HepG2 (cell line): ENCODE data around the gene RREB1. TPM values are rescaled to one million over a fixed set of nuclear protein-coding genes. Genes with fewer than 3 reads are reported as not detected.

ENCODE experiments used
- ATAC-seq: fragments of 200-7000 bp; cut with Tn5 transposase; 3 replicates; pipeline ENCODE4 v1.9.1; 2020; ENCODE audit warnings: mild to moderate bottlenecking, moderate library complexity
- BruUV-seq: library from RNA; stranded (reverse); fragments of 400-500 nt; replicated peaks from 2 replicates; lab custom pipeline; 2021; lab: Mats Ljungman, UMichigan
- CTCF ChIA-PET: fragments of 300-600 bp; formaldehyde crosslinking; extraction: SDS; loops from one replicate; lab custom pipeline; 2021; ENCODE audit warnings: low total read pairs, inconsistent platforms, low intra/inter-chr PET ratio; lab: Yijun Ruan, JAX
- POLR2A ChIA-PET: fragments of 350-600 bp; sonication (Branson Sonifier 250); formaldehyde crosslinking; loops from one replicate; lab custom pipeline; 2020; ENCODE audit warnings: antibody characterized with exemption, inconsistent platforms; lab: Yijun Ruan, JAX
- DNase-seq: peaks from one replicate; pipeline ENCODE4 v3.0.0-alpha.2; 2015; ENCODE audit warnings: low spot score
- FAIRE-seq: peaks from 3 replicates; lab custom pipeline; 2011; peaks lifted over from hg19 to GRCh38; lab: Jason Lieb, UNC
- H2AFZ ChIP-seq: one replicate; pipeline ENCODE4 v1.6.1; 2011; ENCODE audit warnings: low read length, inconsistent platforms
- H3K27ac ChIP-seq: fragments of 300-600 bp; 3 replicates; pipeline ENCODE4 v1.8.0; 2011; ENCODE audit warnings: mixed run types, mild to moderate bottlenecking, mixed read lengths, low read length, inconsistent platforms; ENCODE audit not compliant: insufficient read depth; ENCODE audit errors: extremely low read length
- H3K27me3 ChIP-seq, 2 experiments: fragments of 200-600 bp in 1 of 2; 2 replicates in 1 of 2; 3 replicates in 1 of 2; pipeline versions ENCODE4 v1.6.0 to v1.8.0; 2011; ENCODE audit warnings: low read length in 2 of 2, mild to moderate bottlenecking in 2 of 2, moderate library complexity in 2 of 2, inconsistent platforms in 1 of 2; ENCODE audit not compliant: insufficient read depth in 2 of 2, control insufficient read depth in 1 of 2
- H3K36me3 ChIP-seq, 2 experiments: fragments of 200-600 bp in 1 of 2; replicated peaks in 1 of 2; 2 replicates in 1 of 2; 3 replicates in 1 of 2; pipeline versions ENCODE4 v1.5.1 to v1.8.0; 2011; ENCODE audit warnings: low read length in 2 of 2, inconsistent platforms in 1 of 2; ENCODE audit not compliant: insufficient read depth in 2 of 2, control insufficient read depth in 1 of 2
- H3K4me1 ChIP-seq: 2 replicates; pipeline ENCODE4 v1.5.1; 2012; ENCODE audit warnings: low read length, inconsistent platforms; ENCODE audit not compliant: insufficient read depth
- H3K4me2 ChIP-seq: 2 replicates; pipeline ENCODE4 v1.6.0; 2011; ENCODE audit warnings: low read depth, low read length, inconsistent platforms
- H3K4me3 ChIP-seq, 3 experiments: fragments of 200-600 bp in 1 of 3; sonication (generic), shearing (Covaris generic) in 1 of 3; replicated peaks in 1 of 3; 2 replicates each; pipeline ENCODE4 v1.5.1; 2011 to 2016; ENCODE audit warnings: low read length in 3 of 3, inconsistent platforms in 2 of 3, low read depth in 2 of 3, mild to moderate bottlenecking in 2 of 3, control low read depth in 1 of 3, mixed read lengths in 1 of 3; ENCODE audit not compliant: insufficient read depth in 1 of 3
- H3K79me2 ChIP-seq: one replicate; pipeline ENCODE4 v1.6.1; 2011; ENCODE audit warnings: low read length, inconsistent platforms; ENCODE audit not compliant: insufficient read depth
- H3K9ac ChIP-seq: 2 replicates; pipeline ENCODE4 v1.6.0; 2011; ENCODE audit warnings: mild to moderate bottlenecking, low read depth, low read length, inconsistent platforms; ENCODE audit not compliant: insufficient read depth
- H3K9me3 ChIP-seq: 2 replicates; pipeline ENCODE4 v1.5.1; 2012; ENCODE audit warnings: mild to moderate bottlenecking, low read length
- H4K20me1 ChIP-seq: 2 replicates; pipeline ENCODE4 v1.6.0; 2011; ENCODE audit warnings: inconsistent platforms, mild to moderate bottlenecking, low read length, moderate library complexity; ENCODE audit not compliant: insufficient read depth
- HMGXB4 ChIP-seq, 2 experiments: sonication (generic) in 1 of 2; formaldehyde crosslinking in 1 of 2; IDR thresholded peaks; 2 replicates each; pipeline versions ENCODE4 v1.4.0 to v1.6.1; 2018 to 2020; ENCODE audit warnings: missing genetic modification reagents in 2 of 2, borderline replicate concordance in 1 of 2, low read depth in 1 of 2, mild to moderate bottlenecking in 1 of 2, missing biosample characterization in 1 of 2
- KDM2A ChIP-seq: sonication (generic); formaldehyde crosslinking; IDR thresholded peaks from 2 replicates; pipeline ENCODE4 v1.4.0; 2020; ENCODE audit warnings: low read depth, missing genetic modification reagents, borderline replicate concordance
- PATZ1 ChIP-seq: sonication (generic); formaldehyde crosslinking; IDR thresholded peaks from 2 replicates; pipeline ENCODE4 v1.4.0; 2020; ENCODE audit warnings: missing genetic modification reagents
- RARG ChIP-seq: sonication (generic); formaldehyde crosslinking; IDR thresholded peaks from 2 replicates; pipeline ENCODE4 v1.4.0; 2020; ENCODE audit warnings: low read depth, mild to moderate bottlenecking, missing genetic modification reagents
- SAP130 ChIP-seq: IDR thresholded peaks from 2 replicates; pipeline ENCODE4 v1.6.1; 2016; ENCODE audit warnings: low read depth
- ZFP36L2 ChIP-seq: sonication (generic); formaldehyde crosslinking; IDR thresholded peaks from 2 replicates; pipeline ENCODE4 v1.4.0; 2020; ENCODE audit warnings: missing genetic modification reagents
- ZNF143 ChIP-seq: sonication (generic); formaldehyde crosslinking; IDR thresholded peaks from 2 replicates; pipeline ENCODE4 v1.4.0; 2020; ENCODE audit warnings: missing genetic modification reagents
- ZNF616 ChIP-seq: sonication (generic); formaldehyde crosslinking; IDR thresholded peaks from 2 replicates; pipeline ENCODE4 v1.5.0; 2020; ENCODE audit warnings: low read depth, mild to moderate bottlenecking, missing genetic modification reagents
- ZNF788 ChIP-seq: sonication (generic); formaldehyde crosslinking; IDR thresholded peaks from 2 replicates; pipeline ENCODE4 v1.5.0; 2020; ENCODE audit warnings: mild to moderate bottlenecking, missing genetic modification reagents, borderline replicate concordance
- ZNF878 ChIP-seq: sonication (generic); formaldehyde crosslinking; IDR thresholded peaks from 2 replicates; pipeline ENCODE4 v1.8.1; 2023; ENCODE audit warnings: mild to moderate bottlenecking, missing genetic modification reagents, moderate library complexity
- ZSCAN12 ChIP-seq: sonication (generic); formaldehyde crosslinking; IDR thresholded peaks from 2 replicates; pipeline ENCODE4 v1.9.0; 2021; ENCODE audit warnings: mild to moderate bottlenecking, missing genetic modification reagents
- WGBS: methylation state at CpG from one replicate; pipeline ENCODE4 v1.1.6; 2017; ENCODE audit warnings: low lambda C conversion rate; 5-methylcytosine and 5-hydroxymethylcytosine counted together
- in situ Hi-C: cut with HindIII; loops from 2 replicates; pipeline ENCODE4 v1.10.0; 2017; ENCODE audit warnings: low pct_unique_long_range_greater_than_20kb; ENCODE audit not compliant: extremely low pct_ligation_motif_present
- intact Hi-C: fragments of 100-400 bp; cut with micrococcal nuclease; formaldehyde crosslinking; loops from one replicate; pipeline ENCODE4 v1.10.0; 2022; ENCODE audit not compliant: unreplicated experiment
- polyA plus RNA-seq, 8 experiments: library from polyadenylated mRNA; depleted of rRNA in 3 of 8; stranded (reverse) in 7 of 8; unstranded in 1 of 8; fragments of >200 nt; fragmentation: Illumina TruSeq in 4 of 8; extraction: Trizol in 4 of 8; gene quantifications; 2 replicates each; pipeline versions ENCODE4 v1.2.1 to v1.2.3, GENCODE V29; 2011 to 2016; ENCODE audit warnings: low read depth in 4 of 8, missing spikeins in 1 of 8, mixed read lengths in 1 of 8; ENCODE audit not compliant: insufficient read depth in 1 of 8
- total RNA-seq, 5 experiments: library from RNA; depleted of rRNA; stranded (reverse); fragments of >200 nt; fragmentation: Illumina TruSeq; extraction: Trizol; gene quantifications; 2 replicates each; pipeline ENCODE4 v1.2.3, GENCODE V29; 2016; ENCODE audit warnings: low read depth in 1 of 5

The RREB1 gene
- total and polyA plus RNA-seq, 2 of the 13 experiments (the other 11 are each of a cell fraction or from before 2014, with no cell fraction given): 6.1 to 23.2 TPM

GRCh38 chr6:7165002-7165889, 57.5 kb downstream of the RREB1 start (continued):
- peak in 1 of 2 experiments; percentile 36; a peak in 2 of 4 replicates for TF ChIP-seq HMGXB4 (CRISPR knock-in tag; IDR thresholded peaks at IDR 0.05; ENCODE audit: borderline replicate concordance in 1 of 2, low read depth in 1 of 2)
- peak; percentile 76 for TF ChIP-seq SAP130 (CRISPR knock-in tag)

GRCh38 chr6:7165890-7166267, 58.1 kb downstream of the RREB1 start:
- FAIRE-seq (no peak), DNase-seq (no peak), ATAC-seq (no peak)
- Histone ChIP-seq H3K9me3 (no peaks in the 10 kb centered on the region), H3K27me3 (no peaks in the 10 kb centered on the region), H3K9ac (peak overlapping the region; percentile 12; the same call in 1 of the 2 replicates), H3K4me1 (peaks cover 100% of the 10 kb centered on the region), H3K4me2 (peak overlapping the region; percentile 48), H3K79me2 (peaks cover 94% of the 10 kb centered on the region), H4K20me1 (peaks cover 6% of the 10 kb centered on the region), H3K27ac (peak overlapping the region; percentile 88), H3K36me3 (peaks cover 1 to 7% of the 10 kb centered on the region in 2 experiments; a peak in 2 of 5 replicates), H3K4me3 (peak overlapping the region in 1 of 3 experiments; percentile 23; a peak in 1 of 6 replicates), H2AFZ (no peak overlapping the region)
- ChIA-PET CTCF (no interaction called here), POLR2A (interaction anchor here (1.4 kb wide), 1 partner anchor 479 kb away, joined by 3 read pairs; no protein-coding TSS in a partner anchor)
- BruUV-seq: no TSS peak
- 83% methylated on average over 1 of the region's 4 CpGs for WGBS
- intact Hi-C loops (loop anchor here (10.0 kb wide), 1 partner anchor 379 kb away; the partner anchor contains the start of gene DSP), in situ Hi-C loops (no loop called here)
- TF ChIP-seq KDM2A (CRISPR knock-in tag): 0 out of 2 replicates have a peak, but pooled peaks have one; percentile 5
- no peak for TF ChIP-seq ZNF878 (CRISPR knock-in tag)
- TF ChIP-seq ZNF616 (CRISPR knock-in tag): 0 out of 2 replicates have a peak, but pooled peaks have one; percentile 4
- TF ChIP-seq RARG: no peak
- TF ChIP-seq PATZ1 (CRISPR knock-in tag): peak; percentile 56
- 0 out of 2 replicates have a peak, but pooled peaks have one; percentile 2 for TF ChIP-seq ZNF143 (CRISPR knock-in tag)
- no peak for TF ChIP-seq ZSCAN12 (CRISPR knock-in tag)
- TF ChIP-seq ZFP36L2 (CRISPR knock-in tag): no peak
- 0 out of 2 replicates have a peak, but pooled peaks have one; percentile 28 for TF ChIP-seq ZNF788 (CRISPR knock-in tag)
